ENCODE data around the gene ROR1.

The ROR1 gene

GRCh38 chr1:63877816-63878215 is 104.0 kb downstream of the ROR1 start:
- TF ChIP-seq ZNF707 (tag by site-specific recombination; IDR thresholded peaks at IDR 0.05) (no peak), ZNF398 (tag by site-specific recombination; IDR thresholded peaks at IDR 0.05) (no peak), ZSCAN4 (tag by site-specific recombination; IDR thresholded peaks at IDR 0.05) (no peak), ZNF133 (tag by site-specific recombination; IDR thresholded peaks at IDR 0.05) (no peak), MYNN (tag by site-specific recombination; IDR thresholded peaks at IDR 0.05; ENCODE audit: borderline replicate concordance) (no peak), GLI4 (tag by site-specific recombination; IDR thresholded peaks at IDR 0.05) (no peak), OVOL3 (tag by site-specific recombination; IDR thresholded peaks at IDR 0.05) (no peak), SP7 (tag by site-specific recombination; IDR thresholded peaks at IDR 0.05) (no peak), IKZF3 (tag by site-specific recombination; IDR thresholded peaks at IDR 0.05) (no peak), ZNF274 (IDR thresholded peaks at IDR 0.05; ENCODE audit: low read length) (no peak), ZNF274 (tag by site-specific recombination; IDR thresholded peaks at IDR 0.05; ENCODE audit: borderline replicate concordance) (no peak), KLF8 (tag by site-specific recombination; IDR thresholded peaks at IDR 0.05) (no peak), ZBTB11 (tag by site-specific recombination; conservative IDR thresholded peaks at IDR 0.05; ENCODE audit: low read depth) (no peak), ZNF184 (tag by site-specific recombination; IDR thresholded peaks at IDR 0.05) (no peak), TRIM28 (IDR thresholded peaks at IDR 0.05; ENCODE audit: borderline replicate concordance, low read length) (no peak), ZNF366 (tag by site-specific recombination; conservative IDR thresholded peaks at IDR 0.05) (no peak), KLF9 (tag by site-specific recombination; IDR thresholded peaks at IDR 0.05; ENCODE audit: low read depth) (no peak), PRDM2 (tag by site-specific recombination; IDR thresholded peaks at IDR 0.05; ENCODE audit: borderline replicate concordance) (no peak)
- ChIA-PET CTCF (interaction anchor here (0.7 kb wide), 1 partner anchor 92 kb away, joined by 3 read pairs; no protein-coding TSS in a partner anchor), POLR2A (no interaction called here)
- Histone ChIP-seq H3K4me3 (ENCODE audit: low read depth, low read length) (no peak overlapping the region), H3K36me3 (ENCODE audit: control insufficient read depth in 2 of 2, insufficient read depth in 1 of 2, low read length in 2 of 2) (no peaks in the 10 kb centered on the region), H3K27ac (ENCODE audit: extremely low read depth, low read depth, low read length) (no peak overlapping the region), H3K4me1 (ENCODE audit: control insufficient read depth, insufficient read depth, low read length) (no peaks in the 10 kb centered on the region), H3K9me3 (ENCODE audit: control insufficient read depth, insufficient read depth, low read depth, low read length) (no peaks in the 10 kb centered on the region)

Measured in HEK293 (cell line).